Body of pancreas (tissue), 4 donors: ENCODE measurements around the gene MUC20.

Experiments
- POLR2A ChIP-seq, 3 donors: fragments of 450-650 bp; IDR thresholded peaks; one replicate each; pipeline ENCODE4 v1.6.1; 2016; ENCODE audit warnings: antibody characterized with exemption in 3 of 3, mild to moderate bottlenecking in 2 of 3
- TF ChIP-seq, protein P1 (sequence below), 7 experiments: fragments of 450-650 bp in 4 of 7; fragments of 200-600 bp in 3 of 7; sonication (generic) in 3 of 7; IDR thresholded peaks; one replicate each; pipeline ENCODE4 v1.5.1; 2016 to 2019; ENCODE audit warnings: antibody characterized with exemption in 7 of 7

DNA sequence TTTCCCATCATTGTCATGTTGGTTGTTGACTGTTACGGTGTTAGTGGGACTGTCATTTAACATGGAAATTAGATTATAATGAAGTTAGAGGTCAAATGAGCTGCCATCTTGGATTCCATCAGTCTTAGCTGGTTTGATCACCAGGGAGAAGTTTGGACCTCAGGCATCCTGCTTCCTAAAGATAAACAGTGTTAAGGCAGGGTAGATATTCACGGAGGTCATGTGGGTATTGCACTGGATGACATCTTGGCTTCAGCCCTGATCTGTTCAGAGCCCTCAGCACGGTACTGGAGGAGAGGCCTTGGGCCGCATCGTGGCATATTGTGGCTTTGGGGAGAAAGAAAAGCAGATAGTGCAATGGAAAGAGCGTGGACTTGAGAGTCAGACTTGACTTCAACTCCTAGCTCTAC is 11.1 kb upstream of the MUC20 start:
- TF ChIP-seq POLR2A (IDR thresholded peaks at IDR 0.05), result no peak
- TF ChIP-seq, protein P1, sequence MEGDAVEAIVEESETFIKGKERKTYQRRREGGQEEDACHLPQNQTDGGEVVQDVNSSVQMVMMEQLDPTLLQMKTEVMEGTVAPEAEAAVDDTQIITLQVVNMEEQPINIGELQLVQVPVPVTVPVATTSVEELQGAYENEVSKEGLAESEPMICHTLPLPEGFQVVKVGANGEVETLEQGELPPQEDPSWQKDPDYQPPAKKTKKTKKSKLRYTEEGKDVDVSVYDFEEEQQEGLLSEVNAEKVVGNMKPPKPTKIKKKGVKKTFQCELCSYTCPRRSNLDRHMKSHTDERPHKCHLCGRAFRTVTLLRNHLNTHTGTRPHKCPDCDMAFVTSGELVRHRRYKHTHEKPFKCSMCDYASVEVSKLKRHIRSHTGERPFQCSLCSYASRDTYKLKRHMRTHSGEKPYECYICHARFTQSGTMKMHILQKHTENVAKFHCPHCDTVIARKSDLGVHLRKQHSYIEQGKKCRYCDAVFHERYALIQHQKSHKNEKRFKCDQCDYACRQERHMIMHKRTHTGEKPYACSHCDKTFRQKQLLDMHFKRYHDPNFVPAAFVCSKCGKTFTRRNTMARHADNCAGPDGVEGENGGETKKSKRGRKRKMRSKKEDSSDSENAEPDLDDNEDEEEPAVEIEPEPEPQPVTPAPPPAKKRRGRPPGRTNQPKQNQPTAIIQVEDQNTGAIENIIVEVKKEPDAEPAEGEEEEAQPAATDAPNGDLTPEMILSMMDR (IDR thresholded peaks at IDR 0.05), result no peak
